Measurements from ENCODE around the gene NOP58. TPM values are rescaled to one million over a fixed set of nuclear protein-coding genes. Genes with fewer than 3 reads are reported as not detected.

NOP58 gene
- total and polyA plus RNA-seq, 2 experiments from 2014 or later = 49.3 to 68.1 TPM

DNA sequence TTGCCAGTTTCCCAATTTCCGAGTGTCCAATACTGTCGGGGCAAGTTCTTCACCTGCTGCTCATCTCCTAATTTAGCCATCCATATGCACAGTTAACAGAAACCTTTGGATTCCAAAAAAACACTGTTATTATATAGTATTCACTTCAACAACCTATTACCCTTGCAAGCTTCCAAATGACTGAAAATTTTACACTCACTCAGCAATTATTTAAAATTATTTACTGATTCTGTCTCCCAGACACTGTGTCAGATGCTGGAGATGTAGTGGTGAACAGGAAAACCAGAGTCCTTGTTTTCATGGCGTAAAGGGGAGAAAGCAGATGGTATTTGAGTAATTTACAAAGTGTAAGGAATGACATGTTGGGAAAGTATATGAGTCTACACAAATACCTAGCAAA lies 56.9 kb downstream of the NOP58 start:
- Histone ChIP-seq H2AFZ (no peak overlapping the region), H3K27me3 (replicated peaks; ENCODE audit: insufficient read depth) (no peaks in the 10 kb centered on the region), H3K9ac (no peak overlapping the region), H3K27ac (no peak overlapping the region), H3K79me2 (ENCODE audit: insufficient read depth) (no peaks in the 10 kb centered on the region), H3K4me3 (no peak overlapping the region), H3K9me2 (ENCODE audit: insufficient read depth) (no peaks in the 10 kb centered on the region), H4K20me1 (ENCODE audit: insufficient read depth) (no peaks in the 10 kb centered on the region), H3K9me3 (ENCODE audit: low read depth) (no peaks in the 10 kb centered on the region), H3K4me1 (ENCODE audit: insufficient read depth) (peaks cover 6% of the 10 kb centered on the region), H3K4me2 (ENCODE audit: unreplicated experiment) (no peak overlapping the region), H3F3A (ENCODE audit: insufficient read depth) (peaks cover 6% of the 10 kb centered on the region; the same call in 1 of the 2 replicates), H3K36me3 (ENCODE audit: low read depth) (no peaks in the 10 kb centered on the region)
- TF ChIP-seq EZH2 (IDR thresholded peaks at IDR 0.05; ENCODE audit: insufficient read depth, poor library complexity, severe bottlenecking) (no peak), EZH2phosphoT487 (IDR thresholded peaks at IDR 0.05; ENCODE audit: insufficient read depth, low read depth) (no peak)
- in situ Hi-C loops (cut with MboI) = no loop called here
- 96 to 97% methylated on average over 3 of the region's 3 CpGs for WGBS, 2 experiments (ENCODE audit: low coverage in 1 of 2, low lambda C conversion rate in 2 of 2, missing lambda C conversion rate in 2 of 2)
- DNase-seq = no peak

DNA sequence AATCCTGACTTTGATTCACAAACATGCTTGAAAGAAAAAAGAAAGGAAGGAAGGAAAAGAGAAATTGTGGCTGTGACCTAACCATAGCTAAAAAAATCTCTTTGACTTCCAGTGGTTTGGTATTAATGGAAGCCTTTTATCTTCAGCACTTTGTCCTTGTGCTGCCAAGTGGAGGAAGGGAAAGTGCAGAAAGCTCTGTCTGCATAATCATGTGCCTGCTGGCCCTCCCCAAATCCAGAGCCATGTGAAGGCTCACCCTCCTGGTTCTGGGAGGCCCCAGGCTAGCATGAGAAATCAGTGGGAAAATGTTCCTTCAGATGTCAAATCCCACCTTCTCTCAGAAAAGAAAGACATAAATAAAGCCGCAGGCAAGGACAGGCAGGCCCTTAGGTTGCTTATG lies 62.3 kb downstream of the NOP58 start:
- Histone ChIP-seq H3K9me2 (ENCODE audit: insufficient read depth) (no peaks in the 10 kb centered on the region), H3K9ac (no peak overlapping the region), H3K9me3 (ENCODE audit: low read depth) (no peaks in the 10 kb centered on the region), H3K4me1 (ENCODE audit: insufficient read depth) (no peaks in the 10 kb centered on the region), H3K27me3 (replicated peaks; ENCODE audit: insufficient read depth) (no peaks in the 10 kb centered on the region), H4K20me1 (ENCODE audit: insufficient read depth) (no peaks in the 10 kb centered on the region), H3F3A (ENCODE audit: insufficient read depth) (no peaks in the 10 kb centered on the region), H3K79me2 (ENCODE audit: insufficient read depth) (no peaks in the 10 kb centered on the region), H3K27ac (no peak overlapping the region), H3K4me2 (ENCODE audit: unreplicated experiment) (no peak overlapping the region), H2AFZ (no peak overlapping the region), H3K36me3 (ENCODE audit: low read depth) (no peaks in the 10 kb centered on the region), H3K4me3 (no peak overlapping the region)
- no peak for DNase-seq
- TF ChIP-seq EZH2phosphoT487 (IDR thresholded peaks at IDR 0.05; ENCODE audit: insufficient read depth, low read depth) (no peak), EZH2 (IDR thresholded peaks at IDR 0.05; ENCODE audit: insufficient read depth, poor library complexity, severe bottlenecking) (no peak)
- WGBS, 2 experiments (ENCODE audit: low coverage in 1 of 2, low lambda C conversion rate in 2 of 2, missing lambda C conversion rate in 2 of 2) = 95 to 100% methylated on average over 1 of the region's 1 CpG
- in situ Hi-C loops (cut with MboI) = no loop called here

DNA sequence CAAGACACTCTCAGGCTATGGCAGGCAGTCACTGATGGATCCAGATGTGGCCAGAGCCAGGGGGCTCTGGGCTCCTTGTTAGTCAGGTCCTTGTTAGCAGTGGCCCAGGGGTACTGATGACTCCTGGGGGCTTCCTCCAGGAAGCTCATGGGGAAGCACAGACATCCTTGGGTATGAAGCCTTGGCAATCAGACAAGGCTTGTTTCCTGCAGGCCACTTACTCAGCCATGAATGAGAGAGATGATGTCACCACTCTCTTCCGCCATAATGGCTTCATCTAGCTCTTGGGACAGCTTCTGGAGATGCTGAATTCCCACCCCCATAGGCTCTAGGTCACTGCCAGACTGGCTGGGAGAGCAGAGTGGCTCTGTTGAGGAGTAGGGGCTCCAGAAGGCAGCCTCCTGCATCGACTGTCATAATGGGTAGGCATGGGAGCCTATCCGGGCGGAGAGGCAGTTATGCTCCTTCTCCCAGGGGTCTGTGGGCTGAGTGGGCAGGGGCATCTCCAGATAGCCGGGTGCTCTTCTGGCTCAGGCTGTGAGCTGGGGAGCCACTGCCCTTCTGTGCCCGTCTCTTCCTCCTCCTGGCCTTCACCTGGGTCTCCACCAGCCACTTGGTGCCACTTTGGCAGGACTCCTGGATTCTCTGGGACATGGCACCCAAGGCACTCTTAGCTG lies 70.4 kb downstream of the NOP58 start:
- Histone ChIP-seq H3K36me3 (ENCODE audit: low read depth) (no peaks in the 10 kb centered on the region), H3K9me2 (ENCODE audit: insufficient read depth) (no peaks in the 10 kb centered on the region), H3K79me2 (ENCODE audit: insufficient read depth) (no peaks in the 10 kb centered on the region), H3K9ac (no peak overlapping the region), H3K27ac (no peak overlapping the region), H3K9me3 (ENCODE audit: low read depth) (no peaks in the 10 kb centered on the region), H3F3A (ENCODE audit: insufficient read depth) (0 out of 2 replicates have a peak, but pooled peaks cover 7% of the 10 kb centered on the region), H3K4me2 (ENCODE audit: unreplicated experiment) (no peak overlapping the region), H4K20me1 (ENCODE audit: insufficient read depth) (no peaks in the 10 kb centered on the region), H3K4me1 (ENCODE audit: insufficient read depth) (peaks cover 4% of the 10 kb centered on the region; the same call in 1 of the 2 replicates), H3K4me3 (no peak overlapping the region), H3K27me3 (replicated peaks; ENCODE audit: insufficient read depth) (no peaks in the 10 kb centered on the region), H2AFZ (no peak overlapping the region)
- DNase-seq = peak; percentile 64
- in situ Hi-C loops (cut with MboI) = no loop called here
- WGBS, 2 experiments (ENCODE audit: low coverage in 1 of 2, low lambda C conversion rate in 2 of 2, missing lambda C conversion rate in 2 of 2) = 81 to 86% methylated on average over 6 of the region's 6 CpGs
- TF ChIP-seq EZH2 (IDR thresholded peaks at IDR 0.05; ENCODE audit: insufficient read depth, poor library complexity, severe bottlenecking) = no peak
- no peak for TF ChIP-seq EZH2phosphoT487 (IDR thresholded peaks at IDR 0.05; ENCODE audit: insufficient read depth, low read depth)

DNA sequence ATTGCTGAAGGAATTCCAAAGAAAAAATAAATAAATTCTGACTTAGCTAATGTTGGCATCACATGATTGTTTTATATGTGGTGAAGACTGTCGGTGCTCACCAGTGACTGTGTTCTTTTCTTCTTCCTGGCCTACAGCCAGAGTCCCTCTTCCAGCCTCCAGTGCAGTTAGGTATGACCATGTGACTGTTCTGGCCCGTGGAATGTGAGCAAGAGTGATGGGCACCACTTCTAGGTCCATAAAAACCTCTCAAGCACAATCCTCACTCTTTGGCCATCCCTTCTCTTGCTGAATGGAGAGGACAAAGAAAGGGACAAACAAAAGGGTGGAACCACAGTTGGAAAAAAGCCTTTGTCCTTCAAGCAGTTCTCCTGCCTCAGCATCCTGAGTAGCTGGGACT lies 71.6 kb downstream of the NOP58 start:
- Histone ChIP-seq H3K9me3 (ENCODE audit: low read depth) (no peaks in the 10 kb centered on the region), H2AFZ (no peak overlapping the region), H3K79me2 (ENCODE audit: insufficient read depth) (no peaks in the 10 kb centered on the region), H3K27ac (no peak overlapping the region), H4K20me1 (ENCODE audit: insufficient read depth) (no peaks in the 10 kb centered on the region), H3K9ac (no peak overlapping the region), H3F3A (ENCODE audit: insufficient read depth) (0 out of 2 replicates have a peak, but pooled peaks cover 7% of the 10 kb centered on the region), H3K4me2 (ENCODE audit: unreplicated experiment) (no peak overlapping the region), H3K4me1 (ENCODE audit: insufficient read depth) (peaks cover 4% of the 10 kb centered on the region; the same call in 1 of the 2 replicates), H3K27me3 (replicated peaks; ENCODE audit: insufficient read depth) (no peaks in the 10 kb centered on the region), H3K36me3 (ENCODE audit: low read depth) (no peaks in the 10 kb centered on the region), H3K9me2 (ENCODE audit: insufficient read depth) (no peaks in the 10 kb centered on the region), H3K4me3 (no peak overlapping the region)
- TF ChIP-seq EZH2phosphoT487 (IDR thresholded peaks at IDR 0.05; ENCODE audit: insufficient read depth, low read depth) (no peak), EZH2 (IDR thresholded peaks at IDR 0.05; ENCODE audit: insufficient read depth, poor library complexity, severe bottlenecking) (no peak)
- WGBS, 2 experiments (ENCODE audit: low coverage in 1 of 2, low lambda C conversion rate in 2 of 2, missing lambda C conversion rate in 2 of 2) = 45 to 64% methylated on average over 2 of the region's 2 CpGs
- in situ Hi-C loops (cut with MboI) = no loop called here
- DNase-seq = no peak
